ENCODE results near the gene YPEL2. TPM values are rescaled to one million over a fixed set of nuclear protein-coding genes. Genes with fewer than 3 reads are reported as not detected.
A peak's percentile ranks its signal among the peaks of the same experiment; 100 is the strongest.

The YPEL2 gene
- total and polyA plus RNA-seq, 2 donors = 7.0 to 10.6 TPM

GRCh38 chr17:59353106-59353854 is 21.8 kb downstream of the YPEL2 start:
- Histone ChIP-seq H3K27me3 (ENCODE audit: control insufficient read depth in 2 of 2, insufficient read depth in 1 of 2, low read length in 1 of 2) (no peaks in the 10 kb centered on the region), H3K4me1 (ENCODE audit: control insufficient read depth in 2 of 2, insufficient read depth in 2 of 2, low read length in 2 of 2) (peaks cover 3 to 4% of the 10 kb centered on the region in 2 donors), H3K9me3 (ENCODE audit: control insufficient read depth in 2 of 2, insufficient read depth in 1 of 2, low read length in 1 of 2) (no peaks in the 10 kb centered on the region), H3K4me3 (ENCODE audit: low read length in 2 of 2) (no peak overlapping the region), H3K36me3 (ENCODE audit: control insufficient read depth in 2 of 2, insufficient read depth in 2 of 2, low read length in 1 of 2) (peaks cover 2 to 6% of the 10 kb centered on the region in 2 donors), H3K27ac (ENCODE audit: low read depth in 1 of 2, low read length in 1 of 2) (no peak overlapping the region)
- 96% methylated on average over 16 of the region's 16 CpGs for WGBS
- no peak for DNase-seq (ENCODE audit: low read depth in 6 of 9, low spot score in 9 of 9)

GRCh38 chr17:59353936-59354755 is 22.7 kb downstream of the YPEL2 start:
- H3K27ac ChIP-seq (ENCODE audit: low read depth in 1 of 2, low read length in 1 of 2) = no peak overlapping the region
- 94% methylated on average over 9 of the region's 9 CpGs for WGBS
- DNase-seq (ENCODE audit: low read depth in 6 of 9, low spot score in 9 of 9) = no peak
- H3K4me1 ChIP-seq (ENCODE audit: control insufficient read depth in 2 of 2, insufficient read depth in 2 of 2, low read length in 2 of 2) = peaks cover 3 to 4% of the 10 kb centered on the region in 2 donors
- H3K9me3 ChIP-seq (ENCODE audit: control insufficient read depth in 2 of 2, insufficient read depth in 1 of 2, low read length in 1 of 2) = no peaks in the 10 kb centered on the region
- peaks cover 2 to 6% of the 10 kb centered on the region in 2 donors for H3K36me3 ChIP-seq (ENCODE audit: control insufficient read depth in 2 of 2, insufficient read depth in 2 of 2, low read length in 1 of 2)
- H3K4me3 ChIP-seq (ENCODE audit: low read length in 2 of 2) = no peak overlapping the region
- H3K27me3 ChIP-seq (ENCODE audit: control insufficient read depth in 2 of 2, insufficient read depth in 1 of 2, low read length in 1 of 2) = no peaks in the 10 kb centered on the region

- no peaks in the 10 kb centered on the region for H3K27me3 ChIP-seq (ENCODE audit: control insufficient read depth in 2 of 2, insufficient read depth in 1 of 2, low read length in 1 of 2)
- H3K27ac ChIP-seq (ENCODE audit: low read depth in 1 of 2, low read length in 1 of 2) = peak overlapping the region in 1 of 2 donors; percentile 38
- no peaks in the 10 kb centered on the region for H3K9me3 ChIP-seq (ENCODE audit: control insufficient read depth in 2 of 2, insufficient read depth in 1 of 2, low read length in 1 of 2)
- WGBS = 95% methylated on average over 4 of the region's 4 CpGs
- peaks cover 3 to 4% of the 10 kb centered on the region in 2 donors for H3K4me1 ChIP-seq (ENCODE audit: control insufficient read depth in 2 of 2, insufficient read depth in 2 of 2, low read length in 2 of 2)
- H3K4me3 ChIP-seq (ENCODE audit: low read length in 2 of 2) = no peak overlapping the region
- no peak for DNase-seq (ENCODE audit: low read depth in 6 of 9, low spot score in 9 of 9)
- peaks cover 2 to 6% of the 10 kb centered on the region in 2 donors for H3K36me3 ChIP-seq (ENCODE audit: control insufficient read depth in 2 of 2, insufficient read depth in 2 of 2, low read length in 1 of 2)
These were observed 23.7 kb downstream of the YPEL2 start for GRCh38 chr17:59355030-59355701.

GRCh38 chr17:59355702-59356325 is 24.4 kb downstream of the YPEL2 start:
- Histone ChIP-seq H3K27ac (ENCODE audit: low read depth in 1 of 2, low read length in 1 of 2) (no peak overlapping the region), H3K4me3 (ENCODE audit: low read length in 2 of 2) (no peak overlapping the region), H3K36me3 (ENCODE audit: control insufficient read depth in 2 of 2, insufficient read depth in 2 of 2, low read length in 1 of 2) (peaks cover 2 to 6% of the 10 kb centered on the region in 2 donors), H3K9me3 (ENCODE audit: control insufficient read depth in 2 of 2, insufficient read depth in 1 of 2, low read length in 1 of 2) (no peaks in the 10 kb centered on the region), H3K4me1 (ENCODE audit: control insufficient read depth in 2 of 2, insufficient read depth in 2 of 2, low read length in 2 of 2) (peaks cover 3 to 4% of the 10 kb centered on the region in 2 donors), H3K27me3 (ENCODE audit: control insufficient read depth in 2 of 2, insufficient read depth in 1 of 2, low read length in 1 of 2) (no peaks in the 10 kb centered on the region)
- 94% methylated on average over 4 of the region's 4 CpGs for WGBS
- DNase-seq (ENCODE audit: low read depth in 6 of 9, low spot score in 9 of 9) = no peak

- Histone ChIP-seq H3K36me3 (ENCODE audit: control insufficient read depth in 2 of 2, insufficient read depth in 2 of 2, low read length in 1 of 2) (peaks cover 2 to 6% of the 10 kb centered on the region in 2 donors), H3K9me3 (ENCODE audit: control insufficient read depth in 2 of 2, insufficient read depth in 1 of 2, low read length in 1 of 2) (no peaks in the 10 kb centered on the region), H3K4me3 (ENCODE audit: low read length in 2 of 2) (no peak overlapping the region), H3K27me3 (ENCODE audit: control insufficient read depth in 2 of 2, insufficient read depth in 1 of 2, low read length in 1 of 2) (no peaks in the 10 kb centered on the region), H3K4me1 (ENCODE audit: control insufficient read depth in 2 of 2, insufficient read depth in 2 of 2, low read length in 2 of 2) (peaks cover 3 to 8% of the 10 kb centered on the region in 2 donors), H3K27ac (ENCODE audit: low read depth in 1 of 2, low read length in 1 of 2) (no peak overlapping the region)
- WGBS = 95% methylated on average over 2 of the region's 2 CpGs
- DNase-seq (ENCODE audit: low read depth in 6 of 9, low spot score in 9 of 9) = no peak
These were observed 25.2 kb downstream of the YPEL2 start for GRCh38 chr17:59356543-59357218.

- H3K9me3 ChIP-seq (ENCODE audit: control insufficient read depth in 2 of 2, insufficient read depth in 1 of 2, low read length in 1 of 2) = no peaks in the 10 kb centered on the region
- H3K27me3 ChIP-seq (ENCODE audit: control insufficient read depth in 2 of 2, insufficient read depth in 1 of 2, low read length in 1 of 2) = no peaks in the 10 kb centered on the region
- no peak overlapping the region for H3K27ac ChIP-seq (ENCODE audit: low read depth in 1 of 2, low read length in 1 of 2)
- H3K4me1 ChIP-seq (ENCODE audit: control insufficient read depth in 2 of 2, insufficient read depth in 2 of 2, low read length in 2 of 2) = peaks cover 3 to 14% of the 10 kb centered on the region in 2 donors
- no peak for DNase-seq (ENCODE audit: low read depth in 6 of 9, low spot score in 9 of 9)
- H3K36me3 ChIP-seq (ENCODE audit: control insufficient read depth in 2 of 2, insufficient read depth in 2 of 2, low read length in 1 of 2) = peaks cover 2 to 6% of the 10 kb centered on the region in 2 donors
- H3K4me3 ChIP-seq (ENCODE audit: low read length in 2 of 2) = no peak overlapping the region
These were observed 25.8 kb downstream of the YPEL2 start for GRCh38 chr17:59357219-59357697.

- 98% methylated on average over 1 of the region's 1 CpG for WGBS
- Histone ChIP-seq H3K4me1 (ENCODE audit: control insufficient read depth in 2 of 2, insufficient read depth in 2 of 2, low read length in 2 of 2) (peaks cover 0 to 16% of the 10 kb centered on the region in 2 donors), H3K4me3 (ENCODE audit: low read length in 2 of 2) (no peak overlapping the region), H3K27ac (ENCODE audit: low read depth in 1 of 2, low read length in 1 of 2) (no peak overlapping the region), H3K36me3 (ENCODE audit: control insufficient read depth in 2 of 2, insufficient read depth in 2 of 2, low read length in 1 of 2) (peaks cover 2 to 6% of the 10 kb centered on the region in 2 donors), H3K9me3 (ENCODE audit: control insufficient read depth in 2 of 2, insufficient read depth in 1 of 2, low read length in 1 of 2) (no peaks in the 10 kb centered on the region), H3K27me3 (ENCODE audit: control insufficient read depth in 2 of 2, insufficient read depth in 1 of 2, low read length in 1 of 2) (no peaks in the 10 kb centered on the region)
- DNase-seq (ENCODE audit: low read depth in 6 of 9, low spot score in 9 of 9) = no peak
These were observed 26.5 kb downstream of the YPEL2 start for GRCh38 chr17:59357929-59358328.

GRCh38 chr17:59361386-59361785 is 29.9 kb downstream of the YPEL2 start:
- Histone ChIP-seq H3K27me3 (ENCODE audit: control insufficient read depth in 2 of 2, insufficient read depth in 1 of 2, low read length in 1 of 2) (no peaks in the 10 kb centered on the region), H3K4me3 (ENCODE audit: low read length in 2 of 2) (no peak overlapping the region), H3K9me3 (ENCODE audit: control insufficient read depth in 2 of 2, insufficient read depth in 1 of 2, low read length in 1 of 2) (no peaks in the 10 kb centered on the region), H3K27ac (ENCODE audit: low read depth in 1 of 2, low read length in 1 of 2) (peak overlapping the region in 1 of 2 donors; percentile 37), H3K4me1 (ENCODE audit: control insufficient read depth in 2 of 2, insufficient read depth in 2 of 2, low read length in 2 of 2) (peaks cover 14 to 39% of the 10 kb centered on the region in 2 donors), H3K36me3 (ENCODE audit: control insufficient read depth in 2 of 2, insufficient read depth in 2 of 2, low read length in 1 of 2) (no peaks in the 10 kb centered on the region)
- DNase-seq (ENCODE audit: low read depth in 6 of 9, low spot score in 9 of 9) = no peak
- 80% methylated on average over 3 of the region's 3 CpGs for WGBS

All from thymus (tissue), 11 donors.